ENCODE data around the gene DNAAF5. TPM values are rescaled to one million over a fixed set of nuclear protein-coding genes. Genes with fewer than 3 reads are reported as not detected.

Gene DNAAF5
- 10 to 100 TPM in 5 of 6 experiments, 1 to 10 TPM in 1; 9.5 to 22.8 (median 10.5) TPM for total RNA-seq
- long read RNA-seq, partial matches to known transcripts, result 1 of 1 reads
- long read RNA-seq, other reads (novel, unspliced or antisense), result 0 of 1 reads

DNA sequence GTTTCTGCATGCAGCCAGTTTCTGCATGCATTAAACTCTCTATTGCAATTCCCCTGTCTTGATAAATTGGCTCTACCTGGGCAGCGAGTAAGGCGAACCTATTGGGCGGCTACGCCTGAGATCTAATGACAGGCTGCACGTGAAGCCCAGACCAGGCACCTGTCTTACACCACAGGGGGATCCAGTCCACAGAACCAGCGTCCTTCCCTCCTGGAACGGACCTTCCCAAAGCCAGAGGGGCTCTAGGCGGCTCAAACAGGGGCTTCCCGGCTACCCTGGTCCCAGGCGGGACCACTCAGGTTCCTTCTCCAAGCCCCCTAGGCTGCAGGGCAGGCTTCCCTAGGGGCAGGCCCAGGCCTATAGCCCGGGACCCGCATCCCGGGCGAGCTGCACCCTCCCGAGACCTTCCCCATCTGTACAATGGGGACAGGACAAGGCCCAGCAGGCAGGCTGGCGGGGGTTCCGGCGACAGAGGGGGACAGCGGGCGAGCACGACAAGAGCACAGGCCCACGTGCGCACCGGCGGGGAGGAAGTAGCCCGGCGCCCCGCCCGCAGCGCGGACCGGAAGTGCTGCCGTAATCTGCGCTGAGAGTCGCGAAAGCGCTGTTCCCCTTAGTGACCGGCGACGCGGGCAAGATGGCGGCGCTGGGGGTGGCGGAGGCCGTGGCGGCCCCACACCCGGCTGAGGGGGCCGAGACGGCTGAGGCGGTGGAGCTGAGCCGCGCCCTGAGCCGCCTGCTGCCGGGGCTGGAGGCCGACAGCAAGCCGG is at the start of gene DNAAF5:
DNAAF5 (plus strand) TSS at position 616 of the 770 bp plus-strand sequence; CDS start at position 638, 22 bp downstream.
- H3K27ac ChIP-seq, result peak within 1 kb of the TSS in 2 of 3 donors; percentile 40 to 47
- H3K36me3 ChIP-seq, result no peaks in the 10 kb centered on the region
- peak within 1 kb of the TSS; percentile 57 to 98 (median 68) for H3K4me3 ChIP-seq
- H3K9me3 ChIP-seq, result no peaks in the 10 kb centered on the region
- H3K27me3 ChIP-seq, result no peaks in the 10 kb centered on the region
- TF ChIP-seq POLR2A (IDR thresholded peaks at IDR 0.05), result peak; percentile 56
- TF ChIP-seq, protein P1, sequence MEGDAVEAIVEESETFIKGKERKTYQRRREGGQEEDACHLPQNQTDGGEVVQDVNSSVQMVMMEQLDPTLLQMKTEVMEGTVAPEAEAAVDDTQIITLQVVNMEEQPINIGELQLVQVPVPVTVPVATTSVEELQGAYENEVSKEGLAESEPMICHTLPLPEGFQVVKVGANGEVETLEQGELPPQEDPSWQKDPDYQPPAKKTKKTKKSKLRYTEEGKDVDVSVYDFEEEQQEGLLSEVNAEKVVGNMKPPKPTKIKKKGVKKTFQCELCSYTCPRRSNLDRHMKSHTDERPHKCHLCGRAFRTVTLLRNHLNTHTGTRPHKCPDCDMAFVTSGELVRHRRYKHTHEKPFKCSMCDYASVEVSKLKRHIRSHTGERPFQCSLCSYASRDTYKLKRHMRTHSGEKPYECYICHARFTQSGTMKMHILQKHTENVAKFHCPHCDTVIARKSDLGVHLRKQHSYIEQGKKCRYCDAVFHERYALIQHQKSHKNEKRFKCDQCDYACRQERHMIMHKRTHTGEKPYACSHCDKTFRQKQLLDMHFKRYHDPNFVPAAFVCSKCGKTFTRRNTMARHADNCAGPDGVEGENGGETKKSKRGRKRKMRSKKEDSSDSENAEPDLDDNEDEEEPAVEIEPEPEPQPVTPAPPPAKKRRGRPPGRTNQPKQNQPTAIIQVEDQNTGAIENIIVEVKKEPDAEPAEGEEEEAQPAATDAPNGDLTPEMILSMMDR (IDR thresholded peaks at IDR 0.05), result no peak
- 59% methylated on average over 4 of the region's 56 CpGs for WGBS (ENCODE audit: insufficient coverage, low coverage, low lambda C conversion rate, missing lambda C conversion rate)
- DNase-seq (peak; percentile 86 to 89 (median 87)), ATAC-seq (peak; percentile 86 to 97 (median 92))
- H3K4me1 ChIP-seq, result peaks cover 0 to 11% (median 0%) of the 10 kb centered on the region in 4 donors
- intact Hi-C loops (cut with DNase I), result no loop called here

DNA sequence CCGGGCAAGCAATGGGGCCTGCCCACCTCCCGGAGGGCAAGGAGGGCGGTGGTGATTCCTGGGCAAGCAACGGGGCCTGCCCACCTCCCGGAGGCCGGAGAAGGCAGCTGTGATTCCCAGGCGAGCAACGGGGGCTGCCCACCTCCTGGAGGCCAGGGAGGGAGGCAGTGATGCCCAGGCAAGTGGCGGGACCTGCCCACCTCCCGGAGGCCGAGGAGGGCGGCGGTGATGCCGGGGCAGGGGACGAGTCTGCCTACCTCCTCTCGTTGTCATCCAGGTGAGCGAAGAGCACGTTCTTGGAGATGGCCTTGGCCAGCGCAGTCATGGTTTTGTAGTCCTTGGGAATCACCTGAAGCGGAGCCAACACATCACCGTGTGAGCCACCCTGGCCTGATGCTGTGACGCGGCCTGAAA is 49.5 kb upstream of the DNAAF5 start:
- intact Hi-C loops (cut with DNase I), result no loop called here
- H3K36me3 ChIP-seq, result no peaks in the 10 kb centered on the region
- peak in 1 of 3 donors; percentile 39 for DNase-seq
- TF ChIP-seq POLR2A (IDR thresholded peaks at IDR 0.05), result no peak
- TF ChIP-seq, protein P1 (IDR thresholded peaks at IDR 0.05), result no peak
- 100% methylated on average over 5 of the region's 23 CpGs for WGBS (ENCODE audit: insufficient coverage, low coverage, low lambda C conversion rate, missing lambda C conversion rate)
- H3K9me3 ChIP-seq, result no peaks in the 10 kb centered on the region
- no peak overlapping the region for H3K27ac ChIP-seq
- H3K27me3 ChIP-seq, result no peaks in the 10 kb centered on the region
- H3K4me1 ChIP-seq, result no peaks in the 10 kb centered on the region
- no peak for ATAC-seq
- no peak overlapping the region for H3K4me3 ChIP-seq

DNA sequence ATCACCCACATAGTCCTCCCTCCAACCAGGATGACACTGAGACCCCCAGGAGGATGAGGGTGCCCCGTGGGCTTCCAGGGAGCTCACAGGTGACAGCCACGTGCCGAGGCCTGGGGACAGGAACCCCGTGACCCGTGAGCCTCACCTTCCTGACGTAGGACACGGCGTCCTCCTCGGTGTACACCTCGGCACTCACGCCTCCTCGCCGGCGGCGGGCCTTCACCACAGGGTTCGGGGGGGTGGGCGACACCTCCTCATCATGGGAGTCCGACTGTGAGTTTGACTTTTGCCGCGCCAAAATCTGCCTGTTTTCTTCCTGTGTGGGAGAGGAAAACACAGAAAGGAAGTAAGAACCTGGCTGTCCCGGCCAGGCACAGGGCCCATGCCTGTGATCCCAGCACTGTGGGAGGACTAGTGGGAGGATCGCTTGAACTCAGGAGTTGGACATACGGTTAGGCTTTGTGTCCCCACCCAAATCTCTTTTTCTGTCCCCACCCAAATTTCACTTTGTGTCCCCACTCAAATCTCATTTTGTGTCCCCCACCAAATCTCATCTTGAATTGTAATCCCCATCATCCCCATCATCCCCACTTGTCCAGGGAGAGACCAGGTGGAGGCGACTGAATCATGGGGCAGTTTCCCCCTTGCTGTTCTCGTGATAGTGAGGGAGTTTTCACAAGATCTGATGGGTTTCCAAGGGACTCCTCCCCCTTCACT is 45.9 kb upstream of the DNAAF5 start:
- TF ChIP-seq POLR2A (IDR thresholded peaks at IDR 0.05), result no peak
- TF ChIP-seq, protein P1 (IDR thresholded peaks at IDR 0.05), result no peak
- Histone ChIP-seq H3K36me3 (no peaks in the 10 kb centered on the region), H3K9me3 (peaks cover 0 to 3% (median 0%) of the 10 kb centered on the region in 4 donors), H3K27ac (no peak overlapping the region), H3K27me3 (no peaks in the 10 kb centered on the region), H3K4me3 (no peak overlapping the region), H3K4me1 (no peaks in the 10 kb centered on the region)
- DNase-seq, result peak in 1 of 3 donors; percentile 35
- intact Hi-C loops (cut with DNase I), result no loop called here
- ATAC-seq, result no peak
- 94% methylated on average over 9 of the region's 25 CpGs for WGBS (ENCODE audit: insufficient coverage, low coverage, low lambda C conversion rate, missing lambda C conversion rate)

DNA sequence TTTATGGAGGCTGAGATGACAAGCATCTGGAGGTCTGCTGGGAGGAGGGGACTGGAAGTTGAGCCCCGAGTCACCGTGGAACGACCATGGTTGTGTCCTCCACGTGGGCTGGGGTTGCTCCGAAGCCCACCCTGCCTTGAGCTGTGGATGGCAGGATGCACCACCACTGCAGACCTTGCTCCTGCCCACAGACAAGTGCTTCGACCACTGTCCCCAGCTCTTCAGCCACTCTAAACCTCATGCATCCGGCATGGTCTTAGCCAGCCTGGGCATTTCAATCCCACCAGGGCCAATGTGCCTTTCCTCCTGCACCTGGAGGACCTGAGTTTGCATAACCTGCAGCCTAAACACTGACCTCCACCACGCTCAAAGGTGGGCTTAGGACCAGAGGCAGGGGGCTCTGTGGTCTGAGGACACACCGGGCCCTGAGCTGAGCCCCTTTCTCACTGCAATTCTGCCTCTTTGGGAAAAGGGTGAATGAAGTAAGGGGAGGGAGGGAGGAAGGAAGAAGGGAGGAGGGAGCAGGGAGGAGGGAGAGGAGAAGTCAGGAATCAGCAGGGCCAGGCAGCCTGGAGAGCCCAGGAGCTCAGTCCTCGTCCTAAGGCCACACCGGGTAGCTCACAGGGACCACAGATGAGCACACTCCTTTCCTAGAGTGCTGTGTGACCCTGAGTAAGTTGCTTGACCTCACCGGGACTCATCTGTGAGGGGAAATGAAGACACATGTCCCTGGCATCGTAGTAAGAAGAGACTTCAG is 44.8 kb upstream of the DNAAF5 start:
- intact Hi-C loops (cut with DNase I), result no loop called here
- peak in 1 of 3 donors; percentile 22 for DNase-seq

More for the DNA sequence above, 44.8 kb upstream of the DNAAF5 start:
- H3K4me3 ChIP-seq, result no peak overlapping the region
- H3K27ac ChIP-seq, result no peak overlapping the region
- 93% methylated on average over 4 of the region's 13 CpGs for WGBS (ENCODE audit: insufficient coverage, low coverage, low lambda C conversion rate, missing lambda C conversion rate)
- TF ChIP-seq, protein P1 (IDR thresholded peaks at IDR 0.05), result no peak
- TF ChIP-seq POLR2A (IDR thresholded peaks at IDR 0.05), result no peak
- peaks cover 0 to 9% (median 2%) of the 10 kb centered on the region in 4 donors for H3K9me3 ChIP-seq
- no peaks in the 10 kb centered on the region for H3K36me3 ChIP-seq
- ATAC-seq, result no peak
- H3K4me1 ChIP-seq, result no peaks in the 10 kb centered on the region
- H3K27me3 ChIP-seq, result no peaks in the 10 kb centered on the region
